Measurements from ENCODE around the gene ABCF2. TPM values are rescaled to one million over a fixed set of nuclear protein-coding genes. Genes with fewer than 3 reads are reported as not detected.

Gene ABCF2
- total and polyA plus RNA-seq, 4 donors, result 6.3 to 15.6 (median 10.5) TPM

- Histone ChIP-seq H3K4me3 (ENCODE audit: low read depth in 1 of 3, low read length in 3 of 3) (no peak overlapping the region), H3K36me3 (ENCODE audit: control insufficient read depth in 4 of 4, insufficient read depth in 3 of 4, low read depth in 1 of 4, low read length in 3 of 4) (no peaks in the 10 kb centered on the region), H3K9me3 (ENCODE audit: control insufficient read depth in 4 of 4, low read length in 3 of 4) (no peaks in the 10 kb centered on the region), H3K27ac (ENCODE audit: low read depth in 1 of 2, low read length in 2 of 2) (no peak overlapping the region), H3K4me1 (ENCODE audit: control insufficient read depth in 4 of 4, insufficient read depth in 4 of 4, low read length in 3 of 4) (no peaks in the 10 kb centered on the region), H3K27me3 (ENCODE audit: control insufficient read depth in 4 of 4, insufficient read depth in 4 of 4, low read length in 3 of 4) (peaks cover 0 to 12% (median 0%) of the 10 kb centered on the region in 4 donors), H3K9ac (ENCODE audit: low read depth in 1 of 2, low read length in 2 of 2) (no peak overlapping the region)
- DNase-seq (ENCODE audit: low spot score), result no peak
- TF ChIP-seq GABPA (IDR thresholded peaks at IDR 0.05 in 1 of 2, conservative IDR thresholded peaks at IDR 0.05 in 1 of 2) (no peak), REST (IDR thresholded peaks at IDR 0.05) (no peak), ZBTB33 (IDR thresholded peaks at IDR 0.05) (no peak), CTCF (IDR thresholded peaks at IDR 0.05; ENCODE audit: low read depth, low read length, missing input control) (no peak), EGR1 (IDR thresholded peaks at IDR 0.05; ENCODE audit: low read depth in 2 of 2) (no peak), ATF3 (IDR thresholded peaks at IDR 0.05) (no peak), TAF1 (conservative IDR thresholded peaks at IDR 0.05) (no peak), RAD21 (IDR thresholded peaks at IDR 0.05) (no peak), FOXA2 (IDR thresholded peaks at IDR 0.05) (no peak)
- WGBS, result 55% methylated on average over 9 of the region's 9 CpGs
Measured at GRCh38 chr7:151206914-151207313, 20.1 kb downstream of the ABCF2 start.

- Histone ChIP-seq H3K27ac (ENCODE audit: low read depth in 1 of 2, low read length in 2 of 2) (no peak overlapping the region), H3K4me3 (ENCODE audit: low read depth in 1 of 3, low read length in 3 of 3) (no peak overlapping the region), H3K9ac (ENCODE audit: low read depth in 1 of 2, low read length in 2 of 2) (no peak overlapping the region), H3K9me3 (ENCODE audit: control insufficient read depth in 4 of 4, low read length in 3 of 4) (no peaks in the 10 kb centered on the region), H3K27me3 (ENCODE audit: control insufficient read depth in 4 of 4, insufficient read depth in 4 of 4, low read length in 3 of 4) (peaks cover 0 to 12% (median 0%) of the 10 kb centered on the region in 4 donors), H3K4me1 (ENCODE audit: control insufficient read depth in 4 of 4, insufficient read depth in 4 of 4, low read length in 3 of 4) (no peaks in the 10 kb centered on the region), H3K36me3 (ENCODE audit: control insufficient read depth in 4 of 4, insufficient read depth in 3 of 4, low read depth in 1 of 4, low read length in 3 of 4) (no peaks in the 10 kb centered on the region)
- DNase-seq (ENCODE audit: low spot score), result no peak
- TF ChIP-seq FOXA1 (IDR thresholded peaks at IDR 0.05), result no peak
- no peak for TF ChIP-seq FOXA2 (IDR thresholded peaks at IDR 0.05)
- TF ChIP-seq YY1 (IDR thresholded peaks at IDR 0.05), result no peak
- TF ChIP-seq SP1 (IDR thresholded peaks at IDR 0.05), result no peak
- TF ChIP-seq JUND (IDR thresholded peaks at IDR 0.05), result no peak
- TF ChIP-seq NR2F2 (IDR thresholded peaks at IDR 0.05), result no peak
- no peak for TF ChIP-seq TAF1 (conservative IDR thresholded peaks at IDR 0.05)
- TF ChIP-seq REST (IDR thresholded peaks at IDR 0.05), result no peak
- no peak for TF ChIP-seq MAX (IDR thresholded peaks at IDR 0.05)
- TF ChIP-seq ZBTB33 (IDR thresholded peaks at IDR 0.05), result no peak
- no peak for TF ChIP-seq GABPA (IDR thresholded peaks at IDR 0.05 in 1 of 2, conservative IDR thresholded peaks at IDR 0.05 in 1 of 2)
- 72% methylated on average over 6 of the region's 6 CpGs for WGBS
Measured at GRCh38 chr7:151205730-151206129, 21.3 kb downstream of the ABCF2 start.
